ENCODE measurements around the gene AVEN. TPM values are rescaled to one million over a fixed set of nuclear protein-coding genes. Genes with fewer than 3 reads are reported as not detected.

AVEN gene
- total RNA-seq, 2 experiments from 2014 or later: 6.3 to 13.5 TPM

DNA sequence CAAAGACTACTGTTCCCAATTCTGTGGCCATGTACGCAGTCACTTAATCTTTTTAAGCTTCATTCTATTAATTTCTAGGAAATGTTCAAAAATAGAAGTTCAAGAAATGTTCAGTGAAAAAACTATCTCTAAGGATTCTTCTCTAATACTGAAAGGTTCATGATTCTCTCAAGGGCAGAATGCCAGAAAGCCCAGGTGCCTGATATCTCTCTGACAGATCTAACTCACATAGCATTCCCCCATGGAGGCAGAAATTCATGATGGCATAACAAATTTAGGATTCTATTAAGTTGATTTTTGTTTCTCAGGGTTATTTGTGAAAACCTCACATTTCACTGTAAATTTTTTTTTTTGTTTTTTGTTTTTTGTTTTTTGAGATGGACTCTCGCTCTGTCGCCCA lies 53.3 kb downstream of the AVEN start:
- Histone ChIP-seq H3K4me1 (ENCODE audit: insufficient read depth, low read length, poor library complexity, severe bottlenecking) (no peaks in the 10 kb centered on the region), H2AFZ (ENCODE audit: low read length) (no peak overlapping the region), H3K4me3 (ENCODE audit: low read depth, low read length, poor library complexity, severe bottlenecking) (no peak overlapping the region), H3K79me2 (ENCODE audit: insufficient read depth, low read depth, low read length) (no peaks in the 10 kb centered on the region), H3K4me2 (ENCODE audit: low read length) (no peak overlapping the region), H3K36me3 (ENCODE audit: insufficient read depth, low read length) (no peaks in the 10 kb centered on the region), H3K9me3 (ENCODE audit: low read length) (no peaks in the 10 kb centered on the region), H3K9me2 (ENCODE audit: insufficient read depth, low read length) (no peaks in the 10 kb centered on the region), H4K20me1 (ENCODE audit: insufficient read depth, low read length) (no peaks in the 10 kb centered on the region), H3K27ac (ENCODE audit: low read depth, low read length, poor library complexity, severe bottlenecking) (no peak overlapping the region)
- no peak for DNase-seq (ENCODE audit: low spot score)
- TF ChIP-seq, protein P1, sequence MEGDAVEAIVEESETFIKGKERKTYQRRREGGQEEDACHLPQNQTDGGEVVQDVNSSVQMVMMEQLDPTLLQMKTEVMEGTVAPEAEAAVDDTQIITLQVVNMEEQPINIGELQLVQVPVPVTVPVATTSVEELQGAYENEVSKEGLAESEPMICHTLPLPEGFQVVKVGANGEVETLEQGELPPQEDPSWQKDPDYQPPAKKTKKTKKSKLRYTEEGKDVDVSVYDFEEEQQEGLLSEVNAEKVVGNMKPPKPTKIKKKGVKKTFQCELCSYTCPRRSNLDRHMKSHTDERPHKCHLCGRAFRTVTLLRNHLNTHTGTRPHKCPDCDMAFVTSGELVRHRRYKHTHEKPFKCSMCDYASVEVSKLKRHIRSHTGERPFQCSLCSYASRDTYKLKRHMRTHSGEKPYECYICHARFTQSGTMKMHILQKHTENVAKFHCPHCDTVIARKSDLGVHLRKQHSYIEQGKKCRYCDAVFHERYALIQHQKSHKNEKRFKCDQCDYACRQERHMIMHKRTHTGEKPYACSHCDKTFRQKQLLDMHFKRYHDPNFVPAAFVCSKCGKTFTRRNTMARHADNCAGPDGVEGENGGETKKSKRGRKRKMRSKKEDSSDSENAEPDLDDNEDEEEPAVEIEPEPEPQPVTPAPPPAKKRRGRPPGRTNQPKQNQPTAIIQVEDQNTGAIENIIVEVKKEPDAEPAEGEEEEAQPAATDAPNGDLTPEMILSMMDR (conservative IDR thresholded peaks at IDR 0.05; ENCODE audit: low read length): no peak
- no peak for TF ChIP-seq EZH2phosphoT487 (IDR thresholded peaks at IDR 0.05; ENCODE audit: borderline replicate concordance, low read depth, low read length)
- no TSS peak for BruUV-seq (replicated peaks)
- ChIA-PET POLR2A (interaction anchor here (0.6 kb wide), 2 partner anchors 20 to 860 kb away, joined by 3 to 6 read pairs; no protein-coding TSS in a partner anchor), CTCF (ENCODE audit: unreplicated experiment) (interaction anchor here (0.7 kb wide), 1 partner anchor 19 kb away, joined by 3 read pairs; no protein-coding TSS in a partner anchor)
- intact Hi-C loops (cut with micrococcal nuclease; ENCODE audit: unreplicated experiment): no loop called here

DNA sequence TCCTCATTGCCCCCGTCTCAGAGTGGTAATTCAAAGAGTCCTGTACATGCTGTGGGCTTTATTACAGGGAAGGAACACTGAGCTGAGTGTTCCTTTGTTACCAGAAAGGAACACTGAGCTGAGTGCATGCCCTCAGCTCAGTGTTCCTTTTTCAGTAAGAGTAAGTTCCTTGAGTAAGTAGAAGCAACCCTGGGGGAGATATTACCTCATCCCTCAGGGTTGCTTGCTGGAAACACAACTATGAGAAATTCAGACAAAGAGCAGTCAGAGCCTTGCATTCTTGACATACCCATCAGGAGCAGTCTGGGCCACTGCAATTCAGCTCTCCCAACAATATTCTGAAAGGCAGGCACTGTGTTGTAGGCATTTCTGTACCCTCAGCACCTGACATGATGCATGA lies 53.7 kb downstream of the AVEN start:
- Histone ChIP-seq H3K36me3 (ENCODE audit: insufficient read depth, low read length) (no peaks in the 10 kb centered on the region), H2AFZ (ENCODE audit: low read length) (no peak overlapping the region), H3K9me3 (ENCODE audit: low read length) (no peaks in the 10 kb centered on the region), H4K20me1 (ENCODE audit: insufficient read depth, low read length) (no peaks in the 10 kb centered on the region), H3K4me2 (ENCODE audit: low read length) (no peak overlapping the region), H3K4me1 (ENCODE audit: insufficient read depth, low read length, poor library complexity, severe bottlenecking) (no peaks in the 10 kb centered on the region), H3K27ac (ENCODE audit: low read depth, low read length, poor library complexity, severe bottlenecking) (no peak overlapping the region), H3K9me2 (ENCODE audit: insufficient read depth, low read length) (no peaks in the 10 kb centered on the region), H3K4me3 (ENCODE audit: low read depth, low read length, poor library complexity, severe bottlenecking) (no peak overlapping the region), H3K79me2 (ENCODE audit: insufficient read depth, low read depth, low read length) (no peaks in the 10 kb centered on the region)
- BruUV-seq (replicated peaks): no TSS peak
- intact Hi-C loops (cut with micrococcal nuclease; ENCODE audit: unreplicated experiment): no loop called here
- TF ChIP-seq, protein P1 (conservative IDR thresholded peaks at IDR 0.05; ENCODE audit: low read length): no peak
- TF ChIP-seq EZH2phosphoT487 (IDR thresholded peaks at IDR 0.05; ENCODE audit: borderline replicate concordance, low read depth, low read length): no peak
- ChIA-PET POLR2A (no interaction called here), CTCF (ENCODE audit: unreplicated experiment) (interaction anchor here (0.7 kb wide), 1 partner anchor 19 kb away, joined by 3 read pairs; no protein-coding TSS in a partner anchor)
- DNase-seq (ENCODE audit: low spot score): no peak

DNA sequence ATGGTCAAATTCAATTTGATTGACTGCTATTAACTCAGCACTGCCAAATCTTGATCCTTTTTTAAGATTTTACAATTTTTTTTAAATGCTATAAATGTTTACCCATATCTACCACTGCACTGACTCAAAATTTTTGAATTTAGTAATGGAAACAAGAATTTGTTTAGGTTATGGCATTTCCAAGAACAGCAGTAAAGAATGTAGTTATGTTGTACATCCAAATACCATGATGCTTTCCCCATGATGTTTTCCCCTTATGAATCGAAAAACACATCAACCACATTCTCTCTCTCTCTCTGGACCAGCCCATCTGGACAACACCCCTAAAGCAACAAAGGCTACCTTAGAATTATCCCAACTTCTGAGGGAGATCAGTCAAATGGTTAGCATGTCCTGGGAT lies 56.5 kb downstream of the AVEN start:
- Histone ChIP-seq H3K4me1 (ENCODE audit: insufficient read depth, low read length, poor library complexity, severe bottlenecking) (no peaks in the 10 kb centered on the region), H3K4me2 (ENCODE audit: low read length) (no peak overlapping the region), H3K27ac (ENCODE audit: low read depth, low read length, poor library complexity, severe bottlenecking) (no peak overlapping the region), H3K4me3 (ENCODE audit: low read depth, low read length, poor library complexity, severe bottlenecking) (no peak overlapping the region), H3K79me2 (ENCODE audit: insufficient read depth, low read depth, low read length) (no peaks in the 10 kb centered on the region), H2AFZ (ENCODE audit: low read length) (no peak overlapping the region), H3K9me2 (ENCODE audit: insufficient read depth, low read length) (no peaks in the 10 kb centered on the region), H4K20me1 (ENCODE audit: insufficient read depth, low read length) (no peaks in the 10 kb centered on the region), H3K9me3 (ENCODE audit: low read length) (no peaks in the 10 kb centered on the region), H3K36me3 (ENCODE audit: insufficient read depth, low read length) (no peaks in the 10 kb centered on the region)
- no TSS peak for BruUV-seq (replicated peaks)
- TF ChIP-seq EZH2phosphoT487 (IDR thresholded peaks at IDR 0.05; ENCODE audit: borderline replicate concordance, low read depth, low read length): no peak
- TF ChIP-seq, protein P1 (conservative IDR thresholded peaks at IDR 0.05; ENCODE audit: low read length): no peak
- intact Hi-C loops (cut with micrococcal nuclease; ENCODE audit: unreplicated experiment): no loop called here
- POLR2A ChIA-PET: no interaction called here
- no peak for DNase-seq (ENCODE audit: low spot score)
- CTCF ChIA-PET (ENCODE audit: unreplicated experiment): no interaction called here
